Stomach (tissue), 9 donors: ENCODE data around the gene CEMP1. TPM values are rescaled to one million over a fixed set of nuclear protein-coding genes. Genes with fewer than 3 reads are reported as not detected.

Experiments used
- DNase-seq, 2 donors: peaks; one replicate each; pipeline versions ENCODE4 v3.0.0 to v3.0.0-alpha.2; 2013 to 2019
- H3K27ac ChIP-seq, 5 donors: fragments of 200-600 bp in 4 of 5; sonication (generic) in 4 of 5; one replicate each; pipeline ENCODE4 v1.5.1; 2013 to 2019; ENCODE audit warnings: mild to moderate bottlenecking in 1 of 5, moderate library complexity in 1 of 5
- H3K27me3 ChIP-seq, 3 donors: fragments of 200-600 bp; sonication (generic); one replicate each; pipeline ENCODE4 v1.5.1; 2017 to 2019; ENCODE audit warnings: mixed run types in 1 of 3
- H3K36me3 ChIP-seq, 4 donors: fragments of 200-600 bp; sonication (generic); 1 replicate in 3 of 4; 2 replicates in 1 of 4; pipeline ENCODE4 v1.5.1; 2016 to 2019
- H3K4me1 ChIP-seq, 4 donors: fragments of 200-600 bp; sonication (generic); one replicate each; pipeline ENCODE4 v1.5.1; 2016 to 2019
- H3K4me3 ChIP-seq, 4 donors: fragments of 200-600 bp; sonication (generic) in 3 of 4; one replicate each; pipeline ENCODE4 v1.5.1; 2016 to 2019; ENCODE audit warnings: mild to moderate bottlenecking in 1 of 4
- H3K9me3 ChIP-seq, 4 donors: fragments of 200-600 bp; sonication (generic); one replicate each; pipeline ENCODE4 v1.5.1; 2016 to 2019
- EP300 ChIP-seq: sonication (generic); formaldehyde crosslinking; IDR thresholded peaks from one replicate; pipeline ENCODE4 v1.6.1; 2017; ENCODE audit warnings: antibody characterized with exemption
- POLR2A ChIP-seq, 4 donors: fragments of 450-650 bp; IDR thresholded peaks; one replicate each; pipeline ENCODE4 v1.6.1; 2016; ENCODE audit warnings: antibody characterized with exemption in 4 of 4, control low read depth in 2 of 4, mild to moderate bottlenecking in 1 of 4, moderate library complexity in 1 of 4
- POLR2AphosphoS5 ChIP-seq, 3 donors: sonication (generic); formaldehyde crosslinking; IDR thresholded peaks; one replicate each; pipeline ENCODE4 v1.6.1; 2016; ENCODE audit warnings: antibody characterized with exemption in 3 of 3
- WGBS, 5 donors: extraction: QIAGEN DNeasy Blood & Tissue Kit in 3 of 5; methylation state at CpG; one replicate each; pipeline versions ENCODE4 v1.1.5 to v1.1.7; 2013 to 2018; 5-methylcytosine and 5-hydroxymethylcytosine counted together
- intact Hi-C: fragments of 100-400 bp; cut with DNase I; formaldehyde crosslinking; loops from one replicate; pipeline ENCODE4 v1.15.1; 2023; ENCODE audit warnings: low total_unique reads
- polyA plus RNA-seq, 3 donors: library from polyadenylated mRNA; stranded (reverse); fragments of 200-250 nt; gene quantifications; one replicate each; pipeline ENCODE4 v1.2.3, GENCODE V29; 2013
- total RNA-seq, 5 donors: library from RNA; depleted of rRNA; stranded (reverse); fragments of >200 nt; gene quantifications; one replicate each; pipeline versions ENCODE4 v1.1.0 to v1.2.3, GENCODE V29; 2014 to 2016
- TF ChIP-seq, protein P1 (sequence below), 7 experiments: fragments of 450-650 bp in 4 of 7; fragments of 200-600 bp in 3 of 7; sonication (generic) in 3 of 7; IDR thresholded peaks; one replicate each; pipeline ENCODE4 v1.5.1; 2016 to 2019; ENCODE audit warnings: antibody characterized with exemption in 7 of 7, control low read depth in 2 of 7, mild to moderate bottlenecking in 1 of 7
- donor health status: healthy with polysubstance abuse.
- donor health status: Bipolar disorder and iron deficiency.
- donor health status: healthy.

Gene CEMP1
- total and polyA plus RNA-seq, 8 donors = 0.43 to 0.61 (median 0.58) TPM; not detected in 5

DNA sequence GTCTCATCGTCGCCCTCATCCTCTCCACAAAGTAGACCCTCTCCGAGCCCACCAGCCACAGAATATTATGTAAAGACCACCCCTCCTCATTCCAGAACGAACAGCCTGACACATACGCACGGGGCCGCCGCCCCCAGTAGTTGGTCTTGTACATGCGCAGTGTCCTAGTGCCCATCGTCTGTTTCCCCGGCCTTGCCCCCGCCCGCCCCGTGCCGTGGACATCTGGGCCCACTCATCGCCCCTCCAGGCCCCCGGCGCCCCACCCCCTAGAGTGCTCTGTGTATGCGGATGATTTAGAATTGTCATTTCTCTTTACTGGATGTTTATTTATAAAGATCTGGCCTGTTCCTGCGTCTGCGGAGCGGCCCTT is 11.5 kb downstream of the CEMP1 start:
- intact Hi-C loops = no loop called here
- Histone ChIP-seq H3K36me3 (peaks cover 12 to 41% (median 36%) of the 10 kb centered on the region in 4 donors), H3K9me3 (no peaks in the 10 kb centered on the region), H3K4me1 (peaks cover 60 to 85% (median 72%) of the 10 kb centered on the region in 4 donors), H3K4me3 (peak overlapping the region; percentile 61 to 75 (median 72)), H3K27ac (peak overlapping the region; percentile 52 to 99 (median 99)), H3K27me3 (no peaks in the 10 kb centered on the region)
- DNase-seq = no peak
- TF ChIP-seq POLR2AphosphoS5 (IDR thresholded peaks at IDR 0.05) (no peak), POLR2A (IDR thresholded peaks at IDR 0.05) (no peak), EP300 (no peak)
- TF ChIP-seq, protein P1, sequence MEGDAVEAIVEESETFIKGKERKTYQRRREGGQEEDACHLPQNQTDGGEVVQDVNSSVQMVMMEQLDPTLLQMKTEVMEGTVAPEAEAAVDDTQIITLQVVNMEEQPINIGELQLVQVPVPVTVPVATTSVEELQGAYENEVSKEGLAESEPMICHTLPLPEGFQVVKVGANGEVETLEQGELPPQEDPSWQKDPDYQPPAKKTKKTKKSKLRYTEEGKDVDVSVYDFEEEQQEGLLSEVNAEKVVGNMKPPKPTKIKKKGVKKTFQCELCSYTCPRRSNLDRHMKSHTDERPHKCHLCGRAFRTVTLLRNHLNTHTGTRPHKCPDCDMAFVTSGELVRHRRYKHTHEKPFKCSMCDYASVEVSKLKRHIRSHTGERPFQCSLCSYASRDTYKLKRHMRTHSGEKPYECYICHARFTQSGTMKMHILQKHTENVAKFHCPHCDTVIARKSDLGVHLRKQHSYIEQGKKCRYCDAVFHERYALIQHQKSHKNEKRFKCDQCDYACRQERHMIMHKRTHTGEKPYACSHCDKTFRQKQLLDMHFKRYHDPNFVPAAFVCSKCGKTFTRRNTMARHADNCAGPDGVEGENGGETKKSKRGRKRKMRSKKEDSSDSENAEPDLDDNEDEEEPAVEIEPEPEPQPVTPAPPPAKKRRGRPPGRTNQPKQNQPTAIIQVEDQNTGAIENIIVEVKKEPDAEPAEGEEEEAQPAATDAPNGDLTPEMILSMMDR (IDR thresholded peaks at IDR 0.05) = no peak
- 10 to 47% (median 44%) methylated on average over 4 to 22 of the region's 22 CpGs for WGBS, 5 donors

DNA sequence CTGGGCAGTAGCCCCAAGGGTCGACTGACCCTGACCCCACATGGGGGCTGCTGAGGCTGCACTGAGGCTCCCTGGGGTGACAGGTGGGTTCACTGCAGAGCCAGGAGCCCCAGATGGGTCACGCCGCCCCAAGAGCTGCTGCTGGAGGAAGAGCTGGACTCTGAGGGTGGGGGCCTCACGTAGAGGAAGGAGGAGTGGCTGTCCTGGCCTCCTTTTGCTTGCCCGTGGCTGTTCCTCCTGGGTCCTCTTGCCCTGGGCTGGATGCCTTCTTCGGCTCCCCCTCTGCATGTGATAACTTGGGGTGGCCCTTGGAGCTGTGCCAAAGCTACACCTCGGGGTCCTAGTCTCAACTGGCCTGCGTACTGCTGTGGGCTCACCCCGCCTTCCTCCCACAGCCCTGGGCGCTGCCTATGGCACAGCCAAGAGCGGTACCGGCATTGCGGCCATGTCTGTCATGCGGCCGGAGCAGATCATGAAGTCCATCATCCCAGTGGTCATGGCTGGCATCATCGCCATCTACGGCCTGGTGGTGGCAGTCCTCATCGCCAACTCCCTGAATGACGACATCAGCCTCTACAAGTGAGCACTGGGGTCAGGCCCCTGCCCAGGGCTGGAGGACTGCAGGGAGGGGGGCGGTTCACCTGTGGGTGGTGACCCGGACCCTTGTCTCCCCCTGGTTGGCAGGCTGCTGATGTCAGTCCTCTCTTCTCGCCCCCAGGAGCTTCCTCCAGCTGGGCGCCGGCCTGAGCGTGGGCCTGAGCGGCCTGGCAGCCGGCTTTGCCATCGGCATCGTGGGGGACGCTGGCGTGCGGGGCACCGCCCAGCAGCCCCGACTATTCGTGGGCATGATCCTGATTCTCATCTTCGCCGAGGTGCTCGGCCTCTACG is 12.1 kb downstream of the CEMP1 start:
- H3K27me3 ChIP-seq = no peaks in the 10 kb centered on the region
- intact Hi-C loops = no loop called here
- peaks cover 12 to 35% (median 30%) of the 10 kb centered on the region in 4 donors for H3K36me3 ChIP-seq
- peak overlapping the region; percentile 52 to 99 (median 99) for H3K27ac ChIP-seq
- H3K4me3 ChIP-seq = peak overlapping the region in 3 of 4 donors; percentile 61 to 75 (median 74)
- H3K9me3 ChIP-seq = no peaks in the 10 kb centered on the region
- peaks cover 60 to 79% (median 72%) of the 10 kb centered on the region in 4 donors for H3K4me1 ChIP-seq
- DNase-seq = no peak
- 73 to 86% (median 81%) methylated on average over 31 to 39 of the region's 39 CpGs for WGBS, 5 donors
- TF ChIP-seq POLR2AphosphoS5 (IDR thresholded peaks at IDR 0.05) (no peak), POLR2A (IDR thresholded peaks at IDR 0.05) (no peak), EP300 (no peak)
- TF ChIP-seq, protein P1 (IDR thresholded peaks at IDR 0.05) = no peak

DNA sequence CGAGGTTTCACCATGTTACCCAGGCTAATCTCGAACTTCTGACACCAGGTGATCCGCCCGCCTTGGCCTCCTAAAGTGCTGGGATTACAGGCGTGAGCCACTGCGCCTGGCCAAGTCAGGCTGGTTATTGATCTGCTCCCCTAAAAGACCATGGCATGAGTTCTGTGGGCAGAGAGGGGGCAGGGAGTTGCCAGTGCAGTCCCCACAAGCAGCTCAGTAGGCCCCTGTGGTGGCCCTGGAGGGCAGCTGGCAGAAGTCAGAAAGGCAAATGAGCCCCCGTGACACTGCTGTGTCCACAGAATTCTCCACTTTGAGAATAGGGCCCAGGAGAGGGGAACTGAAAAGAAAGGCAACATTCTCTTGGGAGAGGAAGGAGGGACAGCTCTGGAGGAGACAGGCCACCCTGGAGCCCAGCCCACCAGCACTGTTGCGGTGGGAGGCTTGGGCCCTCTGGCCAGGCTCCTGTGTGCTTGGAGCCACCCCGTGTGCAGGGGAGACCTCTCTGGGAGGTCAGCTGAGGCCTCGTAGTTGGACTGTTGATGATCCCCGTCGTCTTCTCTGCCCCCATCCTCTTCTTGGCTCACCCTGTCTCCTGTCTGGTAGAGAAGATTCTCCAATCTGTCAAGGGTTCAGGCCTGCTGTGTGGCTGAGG is 13.1 kb downstream of the CEMP1 start:
- TF ChIP-seq, protein P1 (IDR thresholded peaks at IDR 0.05) = no peak
- no peak for TF ChIP-seq EP300
- TF ChIP-seq POLR2AphosphoS5 (IDR thresholded peaks at IDR 0.05) = no peak
- no peak for TF ChIP-seq POLR2A (IDR thresholded peaks at IDR 0.05)
- Histone ChIP-seq H3K36me3 (peaks cover 3 to 25% (median 20%) of the 10 kb centered on the region in 4 donors), H3K9me3 (no peaks in the 10 kb centered on the region), H3K4me3 (peak overlapping the region in 1 of 4 donors; percentile 92), H3K4me1 (peaks cover 63 to 77% (median 71%) of the 10 kb centered on the region in 4 donors), H3K27me3 (no peaks in the 10 kb centered on the region), H3K27ac (peak overlapping the region in 4 of 5 donors; percentile 81 to 99 (median 99))
- no peak for DNase-seq
- WGBS, 5 donors = 62 to 76% (median 69%) methylated on average over 8 to 12 of the region's 12 CpGs
- intact Hi-C loops = no loop called here

DNA sequence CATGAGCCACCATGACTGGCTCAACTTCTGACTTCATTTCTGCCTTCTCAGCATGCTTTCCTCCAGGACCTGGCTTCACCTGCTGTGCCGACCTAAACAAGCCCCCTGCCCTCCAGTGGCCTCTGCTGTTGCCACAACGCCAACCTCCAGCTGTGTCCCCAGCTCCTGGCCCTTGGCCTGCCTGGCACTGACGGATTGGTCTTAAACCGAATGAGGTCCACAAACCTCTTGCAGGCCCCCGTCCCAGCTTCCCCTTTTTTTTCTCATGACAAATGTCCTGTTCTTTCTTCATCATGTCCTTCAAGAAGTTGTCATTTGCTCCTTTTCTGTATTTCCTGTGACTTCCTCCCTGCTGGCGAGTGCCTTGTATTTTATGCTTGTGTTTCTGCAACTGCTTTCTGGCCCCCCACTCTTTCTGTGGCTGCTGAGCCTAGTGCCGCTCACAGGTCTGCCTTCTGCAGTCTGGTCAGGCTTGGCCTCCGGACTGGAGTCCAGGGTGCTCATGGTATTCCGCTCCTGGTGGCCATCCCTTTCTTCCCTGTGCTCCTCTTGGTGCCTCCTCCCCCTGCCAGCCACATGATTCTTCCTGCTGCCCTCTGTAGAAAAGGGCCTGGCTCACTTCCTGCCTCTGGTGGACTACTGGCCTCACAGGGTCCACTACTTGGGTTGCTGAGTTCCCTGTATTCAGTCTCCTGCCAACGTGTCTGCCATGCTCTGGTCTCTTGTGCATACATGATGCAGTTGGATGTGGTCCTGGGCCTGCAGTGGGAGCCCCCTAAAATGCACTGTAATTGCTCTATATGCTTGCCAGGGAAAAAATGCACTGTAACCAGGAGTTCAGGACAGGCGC is 14.6 kb downstream of the CEMP1 start:
- H3K9me3 ChIP-seq = no peaks in the 10 kb centered on the region
- peak overlapping the region; percentile 2 to 99 (median 99) for H3K27ac ChIP-seq
- intact Hi-C loops = no loop called here
- H3K4me1 ChIP-seq = peaks cover 71 to 85% (median 82%) of the 10 kb centered on the region in 4 donors
- H3K4me3 ChIP-seq = peak overlapping the region in 3 of 4 donors; percentile 14 to 92 (median 67)
- 42 to 53% (median 44%) methylated on average over 10 to 11 of the region's 11 CpGs for WGBS, 5 donors
- TF ChIP-seq POLR2A (IDR thresholded peaks at IDR 0.05) = no peak
- TF ChIP-seq EP300 = no peak
- TF ChIP-seq POLR2AphosphoS5 (IDR thresholded peaks at IDR 0.05) = no peak
- TF ChIP-seq, protein P1 (IDR thresholded peaks at IDR 0.05) = no peak
- DNase-seq = no peak
- H3K36me3 ChIP-seq = peaks cover 0 to 17% (median 9%) of the 10 kb centered on the region in 4 donors
- H3K27me3 ChIP-seq = no peaks in the 10 kb centered on the region
